Immature natural killer cell (primary cell): Measurements from ENCODE around the gene SOX18. TPM values are rescaled to one million over a fixed set of nuclear protein-coding genes. Genes with fewer than 3 reads are reported as not detected.

ENCODE experiments used
- DNase-seq, 3 donors: peaks; one replicate each; pipeline ENCODE4 v3.0.0; 2022; ENCODE audit warnings: mixed read lengths in 1 of 3
- H3K27ac Mint-ChIP-seq, 6 donors: one replicate each; pipeline ENCODE4 v1.8.0; 2020; ENCODE audit warnings: mixed read lengths in 6 of 6, mild to moderate bottlenecking in 5 of 6, inconsistent platforms in 4 of 6, moderate library complexity in 3 of 6
- H3K27me3 Mint-ChIP-seq, 3 donors: one replicate each; pipeline ENCODE4 v1.8.0; 2020 to 2021; ENCODE audit warnings: low read depth in 3 of 3, mild to moderate bottlenecking in 3 of 3, mixed read lengths in 3 of 3, moderate library complexity in 3 of 3, inconsistent platforms in 1 of 3
- H3K36me3 Mint-ChIP-seq, 3 donors: one replicate each; pipeline ENCODE4 v1.8.0; 2020; ENCODE audit warnings: mixed read lengths in 3 of 3, inconsistent platforms in 2 of 3, mild to moderate bottlenecking in 2 of 3
- H3K4me1 Mint-ChIP-seq, 2 donors: one replicate each; pipeline ENCODE4 v1.8.0; 2020; ENCODE audit warnings: inconsistent platforms in 2 of 2, mild to moderate bottlenecking in 2 of 2, mixed read lengths in 2 of 2, moderate library complexity in 1 of 2
- H3K4me3 Mint-ChIP-seq, 5 donors: one replicate each; pipeline ENCODE4 v1.8.0; 2020; ENCODE audit warnings: mild to moderate bottlenecking in 5 of 5, mixed read lengths in 5 of 5, inconsistent platforms in 3 of 5, moderate library complexity in 3 of 5
- H3K9me3 Mint-ChIP-seq, 6 donors: one replicate each; pipeline ENCODE4 v1.8.0; 2020; ENCODE audit warnings: mild to moderate bottlenecking in 6 of 6, mixed read lengths in 6 of 6, inconsistent platforms in 4 of 6, moderate library complexity in 3 of 6
- polyA plus RNA-seq, 3 donors: library from polyadenylated mRNA; unstranded; fragments of 300-500 nt; fragmentation: Illumina TruSeq; gene quantifications; one replicate each; pipeline ENCODE4 v1.2.3, GENCODE V29; 2021

The SOX18 gene
- polyA plus RNA-seq, 3 donors from 2014 or later: not detected

GRCh38 chr20:64077541-64077875, 28.1 kb upstream of the SOX18 start:
- peak overlapping the region; percentile 88 to 93 (median 91) for H3K4me3 Mint-ChIP-seq
- DNase-seq: no peak
- peaks cover 0 to 3% (median 3%) of the 10 kb centered on the region in 3 donors for H3K36me3 Mint-ChIP-seq
- H3K9me3 Mint-ChIP-seq: no peaks in the 10 kb centered on the region
- peaks cover 16 to 26% of the 10 kb centered on the region in 2 donors for H3K4me1 Mint-ChIP-seq
- peak overlapping the region; percentile 65 to 93 (median 80) for H3K27ac Mint-ChIP-seq
- peaks cover 0 to 5% (median 0%) of the 10 kb centered on the region in 3 donors for H3K27me3 Mint-ChIP-seq

- Mint-ChIP-seq H3K27me3 (peaks cover 0 to 5% (median 0%) of the 10 kb centered on the region in 3 donors), H3K9me3 (no peaks in the 10 kb centered on the region), H3K4me1 (peaks cover 16 to 25% of the 10 kb centered on the region in 2 donors), H3K27ac (peak overlapping the region in 5 of 6 donors; percentile 61 to 93 (median 80)), H3K36me3 (peaks cover 0 to 3% (median 3%) of the 10 kb centered on the region in 3 donors), H3K4me3 (peak overlapping the region; percentile 88 to 93 (median 91))
- peak in 1 of 3 donors; percentile 16 for DNase-seq
Observed at GRCh38 chr20:64077094-64077493, 27.7 kb upstream of the SOX18 start.

- Mint-ChIP-seq H3K36me3 (peaks cover 0 to 3% (median 3%) of the 10 kb centered on the region in 3 donors), H3K27me3 (peaks cover 0 to 2% (median 0%) of the 10 kb centered on the region in 3 donors), H3K27ac (peak overlapping the region in 2 of 6 donors; percentile 23 to 86), H3K4me1 (peaks cover 16 to 25% of the 10 kb centered on the region in 2 donors), H3K4me3 (peak overlapping the region in 1 of 5 donors; percentile 29), H3K9me3 (no peaks in the 10 kb centered on the region)
- DNase-seq: no peak
Observed at GRCh38 chr20:64076061-64076997, 26.9 kb upstream of the SOX18 start.

- Mint-ChIP-seq H3K4me3 (peak overlapping the region in 1 of 5 donors; percentile 30), H3K4me1 (peaks cover 13 to 23% of the 10 kb centered on the region in 2 donors), H3K9me3 (no peaks in the 10 kb centered on the region), H3K27ac (peak overlapping the region in 2 of 6 donors; percentile 23 to 39), H3K36me3 (peaks cover 0 to 3% (median 3%) of the 10 kb centered on the region in 3 donors), H3K27me3 (peaks cover 0 to 2% (median 0%) of the 10 kb centered on the region in 3 donors)
- DNase-seq: no peak
Observed at GRCh38 chr20:64075556-64075955, 26.1 kb upstream of the SOX18 start.

GRCh38 chr20:64074963-64075362, 25.5 kb upstream of the SOX18 start:
- Mint-ChIP-seq H3K4me1 (peaks cover 8 to 18% of the 10 kb centered on the region in 2 donors), H3K4me3 (no peak overlapping the region), H3K27ac (peak overlapping the region in 1 of 6 donors; percentile 43), H3K36me3 (peaks cover 0 to 3% (median 3%) of the 10 kb centered on the region in 3 donors), H3K27me3 (no peaks in the 10 kb centered on the region), H3K9me3 (no peaks in the 10 kb centered on the region)
- DNase-seq: no peak

GRCh38 chr20:64074184-64074789, 24.8 kb upstream of the SOX18 start:
- H3K4me3 Mint-ChIP-seq: no peak overlapping the region
- peaks cover 0 to 3% (median 3%) of the 10 kb centered on the region in 3 donors for H3K36me3 Mint-ChIP-seq
- no peaks in the 10 kb centered on the region for H3K9me3 Mint-ChIP-seq
- H3K27ac Mint-ChIP-seq: peak overlapping the region in 1 of 6 donors; percentile 43
- no peaks in the 10 kb centered on the region for H3K27me3 Mint-ChIP-seq
- DNase-seq: no peak
- peaks cover 8 to 18% of the 10 kb centered on the region in 2 donors for H3K4me1 Mint-ChIP-seq

GRCh38 chr20:64073476-64074183, 24.2 kb upstream of the SOX18 start:
- H3K4me3 Mint-ChIP-seq: no peak overlapping the region
- peaks cover 0 to 3% (median 3%) of the 10 kb centered on the region in 3 donors for H3K36me3 Mint-ChIP-seq
- H3K27me3 Mint-ChIP-seq: no peaks in the 10 kb centered on the region
- H3K27ac Mint-ChIP-seq: no peak overlapping the region
- peaks cover 8 to 20% of the 10 kb centered on the region in 2 donors for H3K4me1 Mint-ChIP-seq
- no peaks in the 10 kb centered on the region for H3K9me3 Mint-ChIP-seq
- DNase-seq: no peak

GRCh38 chr20:64072498-64073063, 23.1 kb upstream of the SOX18 start:
- H3K4me3 Mint-ChIP-seq: no peak overlapping the region
- H3K36me3 Mint-ChIP-seq: peaks cover 0 to 3% (median 3%) of the 10 kb centered on the region in 3 donors
- no peaks in the 10 kb centered on the region for H3K9me3 Mint-ChIP-seq
- peak overlapping the region in 1 of 6 donors; percentile 39 for H3K27ac Mint-ChIP-seq
- peaks cover 2 to 22% of the 10 kb centered on the region in 2 donors for H3K4me1 Mint-ChIP-seq
- no peak for DNase-seq
- H3K27me3 Mint-ChIP-seq: no peaks in the 10 kb centered on the region

- Mint-ChIP-seq H3K27me3 (no peaks in the 10 kb centered on the region), H3K4me1 (peaks cover 8 to 25% of the 10 kb centered on the region in 2 donors), H3K4me3 (no peak overlapping the region), H3K27ac (peak overlapping the region in 3 of 6 donors; percentile 24 to 43 (median 39)), H3K36me3 (peaks cover 0 to 3% (median 3%) of the 10 kb centered on the region in 3 donors), H3K9me3 (no peaks in the 10 kb centered on the region)
- no peak for DNase-seq
Observed at GRCh38 chr20:64071341-64072332, 22.2 kb upstream of the SOX18 start.

- no peak for DNase-seq
- Mint-ChIP-seq H3K9me3 (no peaks in the 10 kb centered on the region), H3K27ac (peak overlapping the region in 1 of 6 donors; percentile 17), H3K4me3 (no peak overlapping the region), H3K36me3 (peaks cover 0 to 3% (median 3%) of the 10 kb centered on the region in 3 donors), H3K4me1 (peaks cover 19 to 30% of the 10 kb centered on the region in 2 donors), H3K27me3 (peaks cover 0 to 3% (median 0%) of the 10 kb centered on the region in 3 donors)
Observed at GRCh38 chr20:64070244-64070993, 21.0 kb upstream of the SOX18 start.

- Mint-ChIP-seq H3K36me3 (peaks cover 0 to 3% (median 3%) of the 10 kb centered on the region in 3 donors), H3K4me3 (no peak overlapping the region), H3K9me3 (no peaks in the 10 kb centered on the region), H3K27ac (no peak overlapping the region), H3K27me3 (peaks cover 0 to 3% (median 0%) of the 10 kb centered on the region in 3 donors), H3K4me1 (peaks cover 24 to 34% of the 10 kb centered on the region in 2 donors)
- peak in 1 of 3 donors; percentile 27 for DNase-seq
Observed at GRCh38 chr20:64069614-64070243, 20.3 kb upstream of the SOX18 start.
